Stimulated activated CD8-positive, alpha-beta memory T cell treated with anti-CD3 and anti-CD28 coated beads, Interleukin-2, amount 100 ng/mL, for 48 hours (primary cell): Measurements from ENCODE around the gene ITGB1BP1.

Experiments used
- DNase-seq, 2 donors: peaks; one replicate each; pipeline ENCODE4 v3.0.0-alpha.2; 2020; ENCODE audit warnings: low read depth in 2 of 2

Gene ITGB1BP1

DNA sequence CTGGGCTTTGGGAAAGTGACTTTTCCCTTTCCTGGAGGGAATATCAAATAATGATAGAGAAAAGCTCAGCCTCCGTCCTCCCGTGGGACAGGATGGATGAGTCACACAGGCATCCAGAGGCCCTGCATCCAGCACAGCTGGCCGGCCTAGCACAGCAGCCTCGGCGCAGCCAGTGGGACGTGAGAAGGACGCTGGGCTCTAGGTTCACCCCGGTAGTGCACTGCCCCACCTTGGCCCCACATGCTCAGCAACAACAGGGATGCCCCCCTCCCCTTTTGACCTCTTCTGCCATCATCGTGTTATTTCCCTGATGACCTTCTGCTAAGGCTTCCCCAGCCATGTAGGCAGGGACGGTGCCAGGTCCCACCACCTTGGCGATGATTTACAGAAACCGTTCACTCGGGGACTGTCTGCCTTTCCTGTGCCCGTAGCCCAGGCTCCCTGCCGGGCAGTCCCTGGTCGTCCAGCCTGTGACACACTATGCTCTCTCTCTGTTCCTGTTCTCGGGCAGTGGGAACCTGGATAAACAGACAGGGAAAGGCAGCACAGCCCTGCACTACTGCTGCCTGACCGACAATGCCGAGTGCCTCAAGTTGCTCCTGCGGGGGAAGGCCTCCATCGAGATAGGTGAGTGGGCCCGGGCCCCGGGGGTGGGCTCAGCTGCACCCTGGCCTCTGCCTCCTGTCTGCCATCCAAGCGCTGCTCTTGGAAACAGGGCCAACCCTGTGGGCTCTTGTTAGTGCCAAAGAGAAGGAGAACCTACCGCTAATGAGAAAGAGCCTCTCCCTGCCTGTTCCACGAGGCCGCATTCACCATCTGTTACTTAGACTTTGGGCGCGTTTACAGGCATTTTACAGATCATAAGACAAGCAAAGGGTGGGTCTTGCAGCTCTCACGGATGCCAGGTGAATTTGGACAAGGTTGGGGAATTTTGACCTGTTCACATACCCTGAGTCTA lies 44.6 kb downstream of the ITGB1BP1 start:
- no peak for DNase-seq

DNA sequence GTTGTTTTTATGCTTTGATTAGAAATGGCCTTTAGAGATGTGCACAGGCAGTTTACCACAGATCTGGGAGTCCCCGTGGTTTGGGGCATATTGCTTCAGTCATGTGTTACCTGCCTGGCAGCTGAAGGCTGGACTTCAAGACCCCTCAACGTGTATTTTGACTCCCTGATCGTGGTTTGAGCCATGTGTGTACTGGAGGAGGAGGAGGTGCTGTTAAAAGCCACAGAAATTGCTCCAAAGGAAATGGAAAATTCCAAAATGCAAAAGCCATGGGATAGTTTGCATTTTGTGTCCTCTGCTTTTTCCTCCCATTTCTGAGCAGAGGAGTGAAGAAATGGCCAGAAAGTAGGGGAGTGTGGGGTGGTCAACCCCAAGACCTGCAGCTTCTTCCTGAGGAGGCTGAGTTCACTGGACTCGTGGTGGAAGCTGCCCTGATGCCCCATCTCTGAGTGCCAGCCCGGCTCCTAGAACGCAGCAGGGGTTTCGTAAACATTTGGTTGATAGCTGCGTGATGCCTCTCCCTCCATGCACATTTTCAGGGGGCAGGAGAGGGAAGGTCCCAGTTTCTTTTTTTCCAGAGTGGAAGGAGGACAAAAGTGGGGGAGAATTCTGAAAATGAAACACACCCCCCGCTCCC lies 45.7 kb downstream of the ITGB1BP1 start:
- DNase-seq = no peak

DNA sequence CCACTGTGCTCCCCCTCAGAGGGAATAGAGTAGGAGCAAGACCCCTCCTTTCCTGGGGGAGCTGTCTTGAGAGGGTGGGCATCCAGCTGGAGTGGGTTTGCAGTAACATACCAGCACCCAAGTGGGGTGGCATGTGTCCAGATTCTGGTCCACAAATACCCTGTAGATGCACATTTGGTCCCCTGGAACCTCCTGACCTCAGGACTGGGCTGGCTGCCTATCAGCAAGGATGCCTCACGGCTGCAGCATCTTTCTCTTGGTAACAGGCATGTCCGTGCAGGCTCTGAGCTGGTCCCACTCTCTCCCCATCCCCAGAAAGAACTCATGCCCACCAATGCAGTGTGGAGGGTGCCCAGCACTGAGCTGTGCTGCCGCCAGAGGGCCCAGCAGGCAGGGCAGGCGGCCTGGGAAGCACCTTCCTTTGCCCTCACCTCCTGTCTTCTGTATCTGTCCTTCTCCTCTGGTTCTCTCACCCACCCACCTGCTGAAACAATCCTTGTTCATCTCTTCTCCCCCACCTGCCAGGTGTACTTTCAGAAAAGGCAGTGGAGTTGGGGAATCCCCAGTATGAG lies 47.4 kb downstream of the ITGB1BP1 start:
- no peak for DNase-seq

DNA sequence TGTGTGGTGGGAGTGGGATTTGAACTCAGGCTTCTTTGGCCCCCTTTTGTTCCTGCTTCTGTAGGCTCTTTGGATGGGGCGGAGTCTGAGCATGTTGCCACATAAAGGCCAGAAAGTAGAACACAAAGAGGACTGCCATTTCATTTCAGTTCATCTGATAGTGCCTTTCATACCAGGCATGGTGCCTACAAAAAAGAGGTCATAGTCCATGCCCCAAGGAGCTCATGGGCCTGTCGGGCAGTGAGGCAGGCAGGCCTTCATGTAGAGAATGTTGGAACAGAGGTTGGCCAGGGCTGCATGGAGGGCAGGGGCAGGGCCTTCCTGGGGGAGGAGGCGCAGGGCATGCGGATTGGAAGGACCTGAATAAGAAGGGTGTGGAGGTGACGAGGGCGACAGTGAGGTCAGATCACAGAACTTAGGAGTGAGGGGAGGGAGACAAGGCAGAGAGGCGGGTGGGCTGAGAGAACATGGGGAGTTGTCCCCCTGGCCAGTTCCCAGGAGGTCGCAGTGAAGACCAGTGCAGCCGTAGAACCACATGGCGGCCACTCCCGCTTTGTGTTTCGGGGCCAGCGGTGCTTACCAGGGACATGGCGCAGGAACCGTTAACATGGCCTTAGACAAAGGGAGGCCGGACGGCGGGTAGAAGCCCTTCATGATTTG lies 49.1 kb downstream of the ITGB1BP1 start:
- DNase-seq = no peak

DNA sequence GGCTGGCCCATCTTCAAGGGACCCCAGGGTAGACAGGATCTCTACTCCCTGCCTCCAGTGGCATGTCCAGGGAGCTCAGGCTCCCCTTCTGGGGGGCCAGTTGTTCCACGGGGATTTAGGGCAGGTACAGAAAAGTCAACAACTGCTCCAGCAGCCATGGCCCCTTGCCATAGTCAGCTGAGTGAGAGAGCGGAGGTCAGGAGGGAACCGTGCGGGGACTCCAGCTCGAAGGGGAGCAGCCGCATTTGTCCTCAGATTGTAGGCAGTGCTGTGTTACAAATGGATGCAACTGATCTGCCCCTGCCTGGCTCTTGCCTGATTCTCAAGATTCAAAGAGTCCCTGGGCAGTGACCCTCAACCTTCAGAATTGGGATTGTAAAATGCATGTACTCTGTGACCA lies 49.9 kb downstream of the ITGB1BP1 start:
- DNase-seq = no peak

DNA sequence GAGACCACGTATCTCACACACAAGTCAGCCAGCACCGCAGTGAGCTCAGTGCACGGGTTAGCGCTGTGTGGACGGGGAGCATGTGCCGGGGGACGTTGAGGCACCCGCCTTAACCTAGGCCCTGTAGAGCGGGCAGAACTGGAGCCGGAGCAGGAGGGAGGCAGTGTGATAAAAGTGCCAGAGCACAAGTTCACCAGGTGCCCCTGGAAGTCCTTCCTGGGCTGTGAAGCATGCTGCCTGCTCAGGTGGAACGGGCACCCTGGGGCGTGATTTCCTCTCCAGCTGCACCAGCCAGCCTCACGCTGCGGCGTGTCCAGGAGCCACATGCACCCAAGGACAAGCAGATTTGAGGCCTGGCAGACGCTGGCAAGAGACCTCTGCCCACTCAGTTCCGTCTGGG lies 50.3 kb downstream of the ITGB1BP1 start:
- no peak for DNase-seq

DNA sequence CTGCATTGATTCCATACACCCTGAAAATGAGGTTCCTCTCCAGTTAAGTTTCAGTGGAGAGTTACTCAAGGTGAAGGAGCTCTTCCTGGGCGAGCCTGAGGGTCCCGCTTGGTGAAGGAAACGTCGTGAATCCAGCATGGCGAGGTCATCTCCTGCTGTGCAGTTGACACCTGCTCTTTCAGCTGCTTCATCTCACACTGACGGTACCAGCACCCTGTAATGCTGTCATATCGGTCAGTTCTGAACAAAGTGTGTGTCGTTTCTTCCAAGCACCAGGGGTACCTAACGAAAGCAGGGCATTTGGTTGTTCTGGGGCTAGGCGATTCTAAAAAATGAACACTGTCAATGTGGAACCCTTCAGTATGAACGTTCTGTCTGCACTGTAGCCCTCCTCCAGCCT lies 52.6 kb downstream of the ITGB1BP1 start:
- DNase-seq = peak in 1 of 2 donors; percentile 13

DNA sequence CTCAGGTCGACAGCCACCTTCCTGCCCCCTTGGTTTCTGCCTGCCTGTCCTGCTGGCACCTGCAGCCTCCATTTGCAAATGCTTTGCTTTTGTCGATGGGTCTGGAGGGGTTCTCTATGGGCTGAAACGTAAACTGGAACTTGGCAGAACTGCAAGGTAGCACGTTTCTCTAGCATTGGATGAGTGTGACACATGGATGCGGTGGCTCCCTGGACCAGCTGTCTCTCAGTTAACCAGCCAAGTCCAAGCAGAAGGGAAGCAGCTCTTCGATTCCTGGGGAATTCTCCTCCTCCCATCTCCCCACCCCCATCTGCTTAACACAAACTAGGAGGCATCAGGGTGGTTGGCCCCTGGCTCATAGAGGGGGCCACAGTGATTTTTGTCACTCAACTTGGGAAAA lies 57.3 kb downstream of the ITGB1BP1 start:
- DNase-seq = no peak

DNA sequence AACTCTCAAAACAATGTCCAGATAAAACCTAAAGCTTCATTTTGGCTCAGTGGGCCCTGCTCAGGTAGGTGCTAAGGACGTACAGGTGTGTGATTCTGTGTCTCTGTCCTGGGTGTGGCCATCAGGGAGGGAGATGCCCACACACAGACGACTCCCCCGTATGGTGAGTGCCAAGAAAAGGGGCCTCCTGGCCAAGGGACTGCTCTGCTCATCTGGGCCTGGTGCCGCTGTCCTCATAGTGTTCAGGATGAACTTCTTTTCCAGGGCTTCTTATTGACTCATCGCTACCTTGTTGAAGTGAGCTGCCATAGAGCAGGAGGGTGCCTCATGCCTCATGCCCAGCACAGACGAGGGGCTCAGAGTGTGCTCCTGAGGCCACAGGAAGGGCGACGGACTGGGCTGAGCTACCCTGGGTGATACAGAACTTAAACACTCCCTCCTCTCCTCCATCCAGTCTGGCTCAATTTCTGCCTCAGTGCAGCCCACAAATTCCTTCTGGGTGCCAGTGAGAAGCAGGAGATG lies 57.8 kb downstream of the ITGB1BP1 start:
- no peak for DNase-seq

DNA sequence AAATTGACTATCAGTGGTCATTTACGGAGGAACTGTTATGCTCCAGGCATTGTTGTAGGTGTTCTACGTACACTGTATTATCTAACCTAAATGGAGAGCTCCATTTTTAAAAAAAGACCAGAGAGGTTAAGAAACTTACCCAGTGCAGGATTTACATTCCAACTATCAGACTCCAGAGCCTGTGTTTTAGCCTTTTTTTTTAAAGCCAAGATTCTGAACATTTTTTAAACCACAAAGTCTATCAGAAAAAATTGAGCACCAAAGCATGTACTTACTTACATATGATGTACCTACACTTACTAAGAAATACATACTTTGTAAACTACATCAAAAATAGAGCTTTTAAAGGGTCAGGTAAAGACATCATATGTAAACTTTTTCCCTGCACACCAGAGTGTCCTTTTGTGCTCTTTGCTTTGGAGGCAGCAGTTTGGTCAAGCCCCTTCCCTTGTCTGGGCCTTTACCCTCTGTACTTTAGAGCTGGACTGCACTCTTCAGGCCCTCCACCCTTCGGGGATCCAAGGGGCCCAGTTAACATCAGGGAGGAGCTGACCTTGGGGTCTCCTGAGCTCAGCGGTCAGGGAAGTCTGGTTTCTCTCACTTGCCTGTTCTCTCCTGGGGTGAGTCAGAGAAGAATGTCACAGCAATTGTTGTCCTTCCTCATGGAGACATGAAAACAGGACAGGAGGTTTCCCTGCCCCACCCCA lies 58.4 kb downstream of the ITGB1BP1 start:
- no peak for DNase-seq

DNA sequence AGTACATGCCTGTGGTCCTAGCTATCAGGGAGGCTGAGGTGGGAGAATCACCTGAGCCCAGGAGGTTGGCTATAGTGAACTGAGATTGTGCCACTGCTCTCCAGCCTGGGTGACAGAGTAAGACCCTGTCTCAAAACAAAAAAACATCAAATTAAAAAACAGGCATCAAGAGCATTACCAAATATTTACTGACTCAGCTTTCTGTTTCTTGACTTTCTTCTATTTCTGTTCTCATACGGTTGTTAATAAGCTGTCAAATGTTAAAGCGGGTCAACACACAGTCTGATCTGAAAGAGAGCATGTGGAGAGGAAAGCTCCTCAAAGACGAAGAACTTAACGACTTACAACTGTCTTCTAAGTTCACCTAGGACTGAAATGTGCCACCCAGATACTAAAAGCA lies 59.0 kb downstream of the ITGB1BP1 start:
- DNase-seq = no peak

DNA sequence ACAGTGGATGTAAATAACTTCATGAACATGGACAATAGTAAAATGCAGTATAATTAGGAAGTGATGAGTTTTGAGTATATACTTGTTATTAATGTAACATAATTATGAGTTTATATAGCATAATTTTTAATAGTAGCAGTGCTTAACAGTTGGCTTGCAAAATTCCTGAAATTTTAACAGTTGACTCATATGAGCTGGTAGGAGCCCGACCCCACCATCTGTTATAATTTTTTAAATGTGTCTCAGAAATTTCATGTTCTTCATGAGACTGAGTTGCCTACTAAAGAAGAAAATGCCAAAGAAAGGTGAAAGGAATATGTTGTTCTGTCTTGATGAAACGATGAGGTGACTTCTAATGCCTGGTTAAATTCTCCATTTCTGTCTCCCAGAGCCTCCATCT lies 62.6 kb downstream of the ITGB1BP1 start:
- DNase-seq = no peak

DNA sequence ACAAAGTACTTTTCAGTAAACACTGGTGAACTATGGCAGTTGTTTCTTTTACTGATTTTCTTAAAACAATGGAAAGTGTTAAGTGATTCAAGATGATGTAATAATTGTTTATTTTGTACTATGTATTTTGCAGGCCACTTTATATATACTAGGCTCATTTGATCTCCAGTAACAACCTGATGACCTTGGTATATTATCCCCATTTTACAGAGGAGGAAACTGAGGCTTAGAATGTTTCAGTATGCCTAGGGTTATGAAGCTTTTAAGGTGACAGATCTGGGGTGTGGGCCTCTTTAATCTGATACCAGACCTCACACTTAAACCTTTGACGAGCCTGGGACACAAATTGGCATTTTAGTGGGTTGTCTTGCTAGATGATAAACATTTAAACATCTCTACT lies 63.2 kb downstream of the ITGB1BP1 start:
- no peak for DNase-seq

DNA sequence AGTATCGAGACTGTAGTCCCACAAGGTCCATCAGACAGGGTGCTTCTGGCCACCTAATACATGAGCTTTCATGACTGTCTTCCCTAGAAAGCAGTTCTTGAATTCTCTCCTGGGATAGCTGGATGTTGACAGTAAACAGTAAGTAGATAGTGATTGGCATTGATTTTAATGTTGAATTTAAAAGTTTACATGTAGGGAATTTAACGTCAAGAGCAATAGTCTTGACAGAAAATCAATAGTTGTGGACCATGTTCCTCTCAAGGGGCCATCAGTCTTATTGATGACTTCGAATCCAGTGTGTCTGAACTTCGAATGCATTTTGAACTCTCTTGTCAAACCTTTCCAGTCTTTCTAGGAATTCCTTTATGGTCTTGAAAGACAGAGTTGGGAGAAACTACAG lies 63.9 kb downstream of the ITGB1BP1 start:
- no peak for DNase-seq

DNA sequence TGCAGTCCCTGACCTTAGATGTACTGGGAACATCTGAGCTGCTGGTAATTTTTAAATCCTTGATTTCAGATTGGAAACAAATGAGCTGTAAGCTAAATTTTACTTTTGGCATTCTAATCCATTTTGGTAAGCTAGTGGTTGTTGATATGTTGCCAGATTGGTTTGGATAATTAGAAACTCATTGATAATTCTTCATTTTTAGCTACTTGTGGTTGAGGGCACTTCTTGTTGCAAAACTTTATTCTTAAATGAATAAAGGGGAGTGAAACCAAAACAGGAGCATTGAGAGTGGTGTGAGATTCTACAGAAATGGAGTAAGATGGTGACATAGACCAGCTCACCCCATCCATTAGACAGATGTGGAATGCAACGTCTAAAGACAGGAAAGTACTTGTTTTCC lies 64.5 kb downstream of the ITGB1BP1 start:
- DNase-seq = no peak

DNA sequence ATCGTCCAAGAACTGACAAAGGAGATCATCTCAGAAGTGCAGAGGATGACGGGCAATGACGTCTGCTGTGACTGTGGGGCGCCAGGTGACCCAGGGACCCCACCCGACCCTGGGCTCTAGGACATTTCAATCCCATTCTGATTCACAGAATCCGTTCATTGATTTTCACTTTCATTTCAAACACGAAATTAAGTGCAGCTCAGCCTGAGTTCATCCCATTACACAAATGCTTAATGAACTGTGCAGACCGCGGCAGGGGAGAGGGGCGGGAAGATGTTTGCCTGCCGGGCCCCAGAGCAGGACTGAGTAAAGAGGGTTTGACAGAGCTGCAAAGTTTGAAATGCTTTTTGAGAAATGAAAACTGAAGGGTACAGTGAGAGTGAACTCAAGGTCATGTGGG lies 67.1 kb downstream of the ITGB1BP1 start:
- no peak for DNase-seq

DNA sequence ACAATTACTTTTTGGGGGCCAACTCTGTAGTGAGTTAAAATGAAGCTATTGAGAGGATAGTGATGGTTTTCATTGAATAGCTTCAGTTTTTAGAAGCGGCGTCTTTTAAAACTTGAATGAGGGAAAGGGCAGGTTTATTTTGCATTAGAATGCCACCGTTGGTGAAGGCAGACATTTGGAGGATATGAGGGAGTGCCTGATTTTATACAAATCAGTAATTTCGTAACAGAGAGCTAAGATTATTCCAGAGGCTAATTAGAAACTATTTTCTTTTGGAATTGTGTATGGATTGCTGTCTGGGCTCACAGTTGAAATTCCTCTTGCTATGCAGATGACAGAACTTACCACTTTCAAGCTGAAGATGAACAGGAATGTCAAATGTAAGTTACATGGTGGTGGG lies 67.6 kb downstream of the ITGB1BP1 start:
- DNase-seq = no peak

DNA sequence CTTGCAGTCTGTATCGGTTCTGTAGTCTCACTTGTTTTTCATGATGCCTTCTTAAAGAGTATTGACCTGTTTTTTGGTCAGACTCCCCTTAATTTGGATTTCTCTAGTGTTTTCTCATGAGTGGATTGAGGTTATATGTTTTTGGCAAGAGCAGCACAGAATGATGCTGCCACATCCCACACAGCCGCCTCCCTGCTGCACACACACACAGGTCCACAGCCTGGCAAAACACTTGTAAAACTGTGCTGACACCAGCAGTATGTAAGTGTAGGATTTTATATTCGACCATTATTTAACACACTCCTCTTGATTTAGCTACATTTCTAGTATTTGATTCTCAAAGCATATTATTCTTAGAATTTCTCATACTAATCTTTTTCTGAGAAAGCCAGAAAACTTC lies 68.1 kb downstream of the ITGB1BP1 start:
- DNase-seq = no peak

DNA sequence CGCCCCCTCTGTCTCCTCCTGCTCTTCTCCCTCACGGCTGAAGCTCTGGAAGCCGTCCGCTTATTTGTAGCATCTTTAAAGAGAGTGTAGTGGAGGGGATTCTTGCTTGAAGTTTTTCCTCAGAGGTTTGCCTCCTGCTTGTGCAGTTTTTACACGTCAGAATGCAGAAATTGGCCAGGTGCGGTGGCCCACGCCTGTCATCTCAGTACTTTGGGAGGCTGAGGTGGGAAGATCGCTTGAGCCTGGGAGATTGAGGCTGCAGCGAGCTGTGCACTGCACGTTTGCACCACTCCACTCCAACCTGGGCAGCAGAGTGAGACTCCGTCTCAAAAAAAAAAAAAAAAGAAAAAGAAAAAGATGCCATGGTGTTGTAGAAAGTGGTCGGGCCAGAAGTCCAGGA lies 69.0 kb downstream of the ITGB1BP1 start:
- DNase-seq = no peak
